Measurements from ENCODE around the gene SKA3.
A peak's percentile ranks its signal among the peaks of the same experiment; 100 is the strongest.
"Not testable (repeated sequence)": the region's sequence is repeated elsewhere in the genome, so short reads cannot be mapped to it uniquely, and the experiment has no call there.

SKA3 gene

GRCh38 chr13:21142766-21143165 is 33.6 kb downstream of the SKA3 start:
- H3K4me1 ChIP-seq = peaks cover 9% of the 10 kb centered on the region
- peaks cover 20% of the 10 kb centered on the region for H3K79me2 ChIP-seq
- H3K4me3 ChIP-seq (ENCODE audit: low read depth, low read length) = peak overlapping the region; percentile 5
- no peak overlapping the region for H2AFZ ChIP-seq
- no peak overlapping the region for H3K9ac ChIP-seq
- peak overlapping the region; percentile 43 for H3K4me2 ChIP-seq (ENCODE audit: low read length)
- no peak overlapping the region for H3K27ac ChIP-seq
- H3K27me3 ChIP-seq (ENCODE audit: control insufficient read depth, insufficient read depth, low read length) = no peaks in the 10 kb centered on the region
- no peaks in the 10 kb centered on the region for H3K9me3 ChIP-seq (ENCODE audit: control insufficient read depth, low read length)
- no peak for TF ChIP-seq CTCF (IDR thresholded peaks at IDR 0.05)
- no peaks in the 10 kb centered on the region for H3K36me3 ChIP-seq (ENCODE audit: control insufficient read depth, insufficient read depth, low read length)

GRCh38 chr13:21139374-21139773 is 37.0 kb downstream of the SKA3 start:
- no peaks in the 10 kb centered on the region for H3K36me3 ChIP-seq (ENCODE audit: control insufficient read depth, insufficient read depth, low read length)
- no peak overlapping the region for H2AFZ ChIP-seq
- peaks cover 9% of the 10 kb centered on the region for H3K4me1 ChIP-seq
- H3K4me3 ChIP-seq (ENCODE audit: low read depth, low read length) = peak overlapping the region; percentile 84
- H3K27ac ChIP-seq = no peak overlapping the region
- H3K9me3 ChIP-seq (ENCODE audit: control insufficient read depth, low read length) = no peaks in the 10 kb centered on the region
- peak overlapping the region; percentile 88 for H3K4me2 ChIP-seq (ENCODE audit: low read length)
- H3K27me3 ChIP-seq (ENCODE audit: control insufficient read depth, insufficient read depth, low read length) = no peaks in the 10 kb centered on the region
- peaks cover 20% of the 10 kb centered on the region for H3K79me2 ChIP-seq
- no peak for TF ChIP-seq CTCF (IDR thresholded peaks at IDR 0.05)
- H3K9ac ChIP-seq = no peak overlapping the region

DNA sequence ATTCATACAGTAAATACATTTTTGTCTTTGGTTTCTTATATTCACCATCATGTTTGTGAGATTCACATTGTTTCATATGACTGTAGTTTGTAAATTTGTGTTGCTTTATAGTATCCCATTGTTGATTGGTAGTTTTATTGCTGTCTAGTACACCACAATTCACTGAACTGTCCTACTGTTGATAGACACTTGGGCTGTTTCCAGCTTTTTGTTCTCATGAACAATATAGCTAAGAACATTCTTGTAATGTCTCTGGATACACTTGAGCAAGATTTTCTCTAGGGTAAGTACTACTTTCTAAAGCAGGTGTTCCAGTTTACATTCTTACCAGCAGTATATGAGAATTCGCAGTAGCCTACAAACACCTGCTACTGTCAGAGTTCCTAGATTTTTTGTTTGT is 37.8 kb downstream of the SKA3 start:
- Histone ChIP-seq H2AFZ (no peak overlapping the region), H3K4me3 (ENCODE audit: low read depth, low read length) (no peak overlapping the region), H3K9me3 (ENCODE audit: control insufficient read depth, low read length) (no peaks in the 10 kb centered on the region), H3K27ac (no peak overlapping the region), H3K9ac (no peak overlapping the region), H3K79me2 (peaks cover 20% of the 10 kb centered on the region), H3K4me2 (ENCODE audit: low read length) (no peak overlapping the region), H3K4me1 (peaks cover 9% of the 10 kb centered on the region), H3K36me3 (ENCODE audit: control insufficient read depth, insufficient read depth, low read length) (no peaks in the 10 kb centered on the region), H3K27me3 (ENCODE audit: control insufficient read depth, insufficient read depth, low read length) (no peaks in the 10 kb centered on the region)
- no peak for TF ChIP-seq CTCF (IDR thresholded peaks at IDR 0.05)

- Histone ChIP-seq H3K27me3 (ENCODE audit: control insufficient read depth, insufficient read depth, low read length) (no peaks in the 10 kb centered on the region), H3K4me3 (ENCODE audit: low read depth, low read length) (no peak overlapping the region), H3K9ac (no peak overlapping the region), H2AFZ (no peak overlapping the region), H3K27ac (no peak overlapping the region), H3K4me1 (peaks cover 6% of the 10 kb centered on the region), H3K4me2 (ENCODE audit: low read length) (no peak overlapping the region), H3K79me2 (peaks cover 17% of the 10 kb centered on the region), H3K9me3 (ENCODE audit: control insufficient read depth, low read length) (no peaks in the 10 kb centered on the region), H3K36me3 (ENCODE audit: control insufficient read depth, insufficient read depth, low read length) (no peaks in the 10 kb centered on the region)
- TF ChIP-seq CTCF (IDR thresholded peaks at IDR 0.05) = no peak
These were observed 38.7 kb downstream of the SKA3 start for GRCh38 chr13:21137696-21138095.

- not testable (repeated sequence) for H3K27ac ChIP-seq; H3K27me3 ChIP-seq (ENCODE audit: control insufficient read depth, insufficient read depth, low read length); H2AFZ ChIP-seq; H3K79me2 ChIP-seq; H3K4me2 ChIP-seq (ENCODE audit: low read length); H3K9me3 ChIP-seq (ENCODE audit: control insufficient read depth, low read length); H3K36me3 ChIP-seq (ENCODE audit: control insufficient read depth, insufficient read depth, low read length); H3K4me1 ChIP-seq; H3K4me3 ChIP-seq (ENCODE audit: low read depth, low read length); H3K9ac ChIP-seq
These were observed 40.5 kb downstream of the SKA3 start for GRCh38 chr13:21135833-21136232.
